Measurements from ENCODE around the gene HERC4.
"Not testable (repeated sequence)": the region's sequence is repeated elsewhere in the genome, so short reads cannot be mapped to it uniquely, and the experiment has no call there.

Gene HERC4

GRCh38 chr10:67975871-67976270 lies 99.2 kb downstream of the HERC4 start:
- H3K36me3 Mint-ChIP-seq, result peaks cover 38% of the 10 kb centered on the region
- peaks cover 10% of the 10 kb centered on the region for H3K4me1 Mint-ChIP-seq
- peaks cover 11% of the 10 kb centered on the region for H3K9me3 Mint-ChIP-seq
- no peak overlapping the region for H3K27ac Mint-ChIP-seq
- no peaks in the 10 kb centered on the region for H3K27me3 Mint-ChIP-seq
- H3K4me3 Mint-ChIP-seq, result no peak overlapping the region

GRCh38 chr10:67971311-67971710 lies 103.8 kb downstream of the HERC4 start:
- peaks cover 24% of the 10 kb centered on the region for H3K4me1 Mint-ChIP-seq
- peaks cover 42% of the 10 kb centered on the region for H3K36me3 Mint-ChIP-seq
- H3K4me3 Mint-ChIP-seq, result no peak overlapping the region
- no peaks in the 10 kb centered on the region for H3K27me3 Mint-ChIP-seq
- H3K9me3 Mint-ChIP-seq, result peaks cover 11% of the 10 kb centered on the region
- H3K27ac Mint-ChIP-seq, result no peak overlapping the region

GRCh38 chr10:67969875-67970274 lies 105.2 kb downstream of the HERC4 start:
- H3K4me1 Mint-ChIP-seq, result peaks cover 28% of the 10 kb centered on the region
- H3K27ac Mint-ChIP-seq, result no peak overlapping the region
- H3K4me3 Mint-ChIP-seq, result no peak overlapping the region
- H3K36me3 Mint-ChIP-seq, result peaks cover 41% of the 10 kb centered on the region
- peaks cover 11% of the 10 kb centered on the region for H3K9me3 Mint-ChIP-seq
- no peaks in the 10 kb centered on the region for H3K27me3 Mint-ChIP-seq

- not testable (repeated sequence) for H3K27ac Mint-ChIP-seq, H3K9me3 Mint-ChIP-seq, H3K27me3 Mint-ChIP-seq, H3K4me3 Mint-ChIP-seq
- H3K36me3 Mint-ChIP-seq, result peaks cover 35% of the 10 kb centered on the region
- H3K4me1 Mint-ChIP-seq, result peaks cover 31% of the 10 kb centered on the region
Observed at GRCh38 chr10:67966035-67966434, 109.0 kb downstream of the HERC4 start.

- no peak overlapping the region for H3K27ac Mint-ChIP-seq
- H3K4me3 Mint-ChIP-seq, result no peak overlapping the region
- no peaks in the 10 kb centered on the region for H3K9me3 Mint-ChIP-seq
- H3K36me3 Mint-ChIP-seq, result peaks cover 36% of the 10 kb centered on the region
- no peaks in the 10 kb centered on the region for H3K27me3 Mint-ChIP-seq
- H3K4me1 Mint-ChIP-seq, result peaks cover 31% of the 10 kb centered on the region
Observed at GRCh38 chr10:67965456-67965855, 109.6 kb downstream of the HERC4 start.

GRCh38 chr10:67959839-67960476 lies 115.1 kb downstream of the HERC4 start:
- Mint-ChIP-seq H3K4me1 (peaks cover 9% of the 10 kb centered on the region), H3K27ac (no peak overlapping the region), H3K36me3 (peaks cover 22% of the 10 kb centered on the region), H3K4me3 (no peak overlapping the region), H3K27me3 (no peaks in the 10 kb centered on the region), H3K9me3 (no peaks in the 10 kb centered on the region)

- Mint-ChIP-seq H3K36me3 (peaks cover 23% of the 10 kb centered on the region), H3K27me3 (no peaks in the 10 kb centered on the region), H3K4me1 (no peaks in the 10 kb centered on the region), H3K9me3 (no peaks in the 10 kb centered on the region), H3K27ac (no peak overlapping the region), H3K4me3 (no peak overlapping the region)
Observed at GRCh38 chr10:67955614-67956013, 119.5 kb downstream of the HERC4 start.

GRCh38 chr10:67943917-67944316 lies 131.2 kb downstream of the HERC4 start:
- Mint-ChIP-seq H3K4me3 (no peak overlapping the region), H3K36me3 (peaks cover 27% of the 10 kb centered on the region), H3K27me3 (no peaks in the 10 kb centered on the region), H3K9me3 (peaks cover 5% of the 10 kb centered on the region), H3K27ac (no peak overlapping the region), H3K4me1 (peaks cover 12% of the 10 kb centered on the region)

GRCh38 chr10:67936416-67936815 lies 138.7 kb downstream of the HERC4 start:
- Mint-ChIP-seq H3K4me1 (no peaks in the 10 kb centered on the region), H3K4me3 (no peak overlapping the region)

GRCh38 chr10:67935223-67935622 lies 139.9 kb downstream of the HERC4 start:
- no peak overlapping the region for H3K27ac Mint-ChIP-seq
- H3K4me3 Mint-ChIP-seq, result no peak overlapping the region
- no peaks in the 10 kb centered on the region for H3K27me3 Mint-ChIP-seq
- H3K9me3 Mint-ChIP-seq, result no peaks in the 10 kb centered on the region
- H3K4me1 Mint-ChIP-seq, result no peaks in the 10 kb centered on the region
- H3K36me3 Mint-ChIP-seq, result peaks cover 11% of the 10 kb centered on the region

More at GRCh38 chr10:67936416-67936815, 138.7 kb downstream of the HERC4 start:
- H3K27ac Mint-ChIP-seq, result no peak overlapping the region
- H3K36me3 Mint-ChIP-seq, result peaks cover 11% of the 10 kb centered on the region
- no peaks in the 10 kb centered on the region for H3K27me3 Mint-ChIP-seq
- H3K9me3 Mint-ChIP-seq, result no peaks in the 10 kb centered on the region

GRCh38 chr10:67934336-67934735 lies 140.7 kb downstream of the HERC4 start:
- H3K9me3 Mint-ChIP-seq, result no peaks in the 10 kb centered on the region
- H3K36me3 Mint-ChIP-seq, result peaks cover 11% of the 10 kb centered on the region
- H3K4me1 Mint-ChIP-seq, result no peaks in the 10 kb centered on the region
- H3K27me3 Mint-ChIP-seq, result no peaks in the 10 kb centered on the region
- H3K27ac Mint-ChIP-seq, result peak overlapping the region; percentile 55
- H3K4me3 Mint-ChIP-seq, result no peak overlapping the region

GRCh38 chr10:67933199-67933598 lies 141.9 kb downstream of the HERC4 start:
- no peaks in the 10 kb centered on the region for H3K27me3 Mint-ChIP-seq
- H3K36me3 Mint-ChIP-seq, result peaks cover 11% of the 10 kb centered on the region
- H3K27ac Mint-ChIP-seq, result no peak overlapping the region
- no peak overlapping the region for H3K4me3 Mint-ChIP-seq
- H3K9me3 Mint-ChIP-seq, result no peaks in the 10 kb centered on the region
- H3K4me1 Mint-ChIP-seq, result no peaks in the 10 kb centered on the region

GRCh38 chr10:67926951-67927350 lies 148.1 kb downstream of the HERC4 start:
- H3K27ac Mint-ChIP-seq, result no peak overlapping the region
- H3K27me3 Mint-ChIP-seq, result no peaks in the 10 kb centered on the region
- no peak overlapping the region for H3K4me3 Mint-ChIP-seq
- H3K9me3 Mint-ChIP-seq, result no peaks in the 10 kb centered on the region
- H3K4me1 Mint-ChIP-seq, result no peaks in the 10 kb centered on the region
- peaks cover 9% of the 10 kb centered on the region for H3K36me3 Mint-ChIP-seq

GRCh38 chr10:67925449-67926005 lies 149.6 kb downstream of the HERC4 start:
- H3K4me3 Mint-ChIP-seq, result no peak overlapping the region
- no peaks in the 10 kb centered on the region for H3K4me1 Mint-ChIP-seq
- H3K36me3 Mint-ChIP-seq, result peaks cover 9% of the 10 kb centered on the region
- peak overlapping the region; percentile 46 for H3K27ac Mint-ChIP-seq
- no peaks in the 10 kb centered on the region for H3K27me3 Mint-ChIP-seq
- H3K9me3 Mint-ChIP-seq, result no peaks in the 10 kb centered on the region

- no peak overlapping the region for H3K27ac Mint-ChIP-seq
Observed at GRCh38 chr10:67924136-67924535, 150.9 kb downstream of the HERC4 start.

GRCh38 chr10:67923551-67923950 lies 151.5 kb downstream of the HERC4 start:
- Mint-ChIP-seq H3K9me3 (no peaks in the 10 kb centered on the region), H3K27me3 (no peaks in the 10 kb centered on the region), H3K36me3 (peaks cover 10% of the 10 kb centered on the region), H3K4me3 (no peak overlapping the region), H3K27ac (peak overlapping the region; percentile 17), H3K4me1 (no peaks in the 10 kb centered on the region)

More at GRCh38 chr10:67924136-67924535, 150.9 kb downstream of the HERC4 start:
- peaks cover 10% of the 10 kb centered on the region for H3K36me3 Mint-ChIP-seq
- no peaks in the 10 kb centered on the region for H3K27me3 Mint-ChIP-seq
- no peaks in the 10 kb centered on the region for H3K4me1 Mint-ChIP-seq
- no peaks in the 10 kb centered on the region for H3K9me3 Mint-ChIP-seq
- H3K4me3 Mint-ChIP-seq, result no peak overlapping the region

- Mint-ChIP-seq H3K27ac (peak overlapping the region; percentile 48), H3K9me3 (no peaks in the 10 kb centered on the region), H3K4me1 (peaks cover 15% of the 10 kb centered on the region), H3K27me3 (no peaks in the 10 kb centered on the region), H3K4me3 (no peak overlapping the region), H3K36me3 (peaks cover 5% of the 10 kb centered on the region)
Observed at GRCh38 chr10:67921065-67921464, 154.0 kb downstream of the HERC4 start.

All from activated naive CD4-positive, alpha-beta T cell treated with anti-CD3 and anti-CD28 coated beads, Interleukin-2, amount 50 U/mL, for 24 hours (primary cell).